IPS-NIHi11 (cell line): ENCODE results near the gene CLCN6.

Source experiments
- DNase-seq: peaks from one replicate; pipeline ENCODE4 v3.0.0; 2012; ENCODE audit warnings: mixed read lengths, low spot score

The CLCN6 gene

GRCh38 chr1:11779715-11780379 lies 26.1 kb upstream of the CLCN6 start:
- no peak for DNase-seq

GRCh38 chr1:11780380-11781147 lies 25.4 kb upstream of the CLCN6 start:
- DNase-seq: no peak

- no peak for DNase-seq
These were observed 24.7 kb upstream of the CLCN6 start for GRCh38 chr1:11781297-11781696.

GRCh38 chr1:11782127-11782708 lies 23.8 kb upstream of the CLCN6 start:
- DNase-seq: no peak

- DNase-seq: no peak
These were observed 22.4 kb upstream of the CLCN6 start for GRCh38 chr1:11783556-11783955.

GRCh38 chr1:11784256-11784992 lies 21.6 kb upstream of the CLCN6 start:
- DNase-seq: no peak

- peak; percentile 94 for DNase-seq
These were observed 20.8 kb upstream of the CLCN6 start for GRCh38 chr1:11784993-11785769.

GRCh38 chr1:11786168-11786567 lies 19.8 kb upstream of the CLCN6 start:
- no peak for DNase-seq

- DNase-seq: peak; percentile 77
These were observed 18.7 kb upstream of the CLCN6 start for GRCh38 chr1:11787251-11787803.

GRCh38 chr1:11787804-11788436 lies 18.1 kb upstream of the CLCN6 start:
- DNase-seq: no peak

GRCh38 chr1:11788549-11789053 lies 17.4 kb upstream of the CLCN6 start:
- DNase-seq: no peak

- DNase-seq: no peak
These were observed 16.6 kb upstream of the CLCN6 start for GRCh38 chr1:11789126-11790067.

GRCh38 chr1:11790101-11790879 lies 15.7 kb upstream of the CLCN6 start:
- DNase-seq: no peak

GRCh38 chr1:11790880-11791715 lies 14.9 kb upstream of the CLCN6 start:
- DNase-seq: no peak

GRCh38 chr1:11792106-11792505 lies 13.9 kb upstream of the CLCN6 start:
- no peak for DNase-seq

GRCh38 chr1:11793819-11794218 lies 12.2 kb upstream of the CLCN6 start:
- DNase-seq: no peak

GRCh38 chr1:11794446-11795237 lies 11.3 kb upstream of the CLCN6 start:
- DNase-seq: no peak
